OCI-M1 (cell line): ENCODE measurements around the gene IFIT3.

Source experiments
- DNase-seq: peaks from one replicate; lab custom pipeline; 2025; lab: John Stamatoyannopoulos, UW

IFIT3 gene

GRCh38 chr10:89360157-89360556 lies 32.4 kb downstream of the IFIT3 start:
- no peak for DNase-seq

- peak; percentile 73 for DNase-seq
Observed at GRCh38 chr10:89362929-89363328, 35.1 kb downstream of the IFIT3 start.

- DNase-seq = no peak
Observed at GRCh38 chr10:89363729-89364442, 36.1 kb downstream of the IFIT3 start.

GRCh38 chr10:89364531-89364930 lies 36.7 kb downstream of the IFIT3 start:
- DNase-seq = no peak

GRCh38 chr10:89367529-89367928 lies 39.7 kb downstream of the IFIT3 start:
- DNase-seq = no peak

- no peak for DNase-seq
Observed at GRCh38 chr10:89368129-89368528, 40.3 kb downstream of the IFIT3 start.

- peak; percentile 79 for DNase-seq
Observed at GRCh38 chr10:89369156-89370105, 41.6 kb downstream of the IFIT3 start.

- DNase-seq = peak; percentile 73
Observed at GRCh38 chr10:89371079-89371478, 43.3 kb downstream of the IFIT3 start.

GRCh38 chr10:89371987-89372386 lies 44.2 kb downstream of the IFIT3 start:
- DNase-seq = peak; percentile 55

GRCh38 chr10:89373916-89374711 lies 46.3 kb downstream of the IFIT3 start:
- DNase-seq = peak; percentile 84

GRCh38 chr10:89374713-89375141 lies 46.9 kb downstream of the IFIT3 start:
- DNase-seq = peak; percentile 68

- DNase-seq = no peak
Observed at GRCh38 chr10:89377705-89378637, 50.2 kb downstream of the IFIT3 start, which contains the start of gene IFIT1B. Gene IFIT1B (plus strand): TSS chr10:89378056. CDS start chr10:89378136, 80 bp downstream.

- DNase-seq = no peak
Observed at GRCh38 chr10:89379103-89379502, 51.3 kb downstream of the IFIT3 start.

GRCh38 chr10:89382757-89383156 lies 55.0 kb downstream of the IFIT3 start:
- DNase-seq = no peak

GRCh38 chr10:89384474-89385340 lies 56.9 kb downstream of the IFIT3 start:
- DNase-seq = peak; percentile 79

- DNase-seq = no peak
Observed at GRCh38 chr10:89388806-89389205, 61.0 kb downstream of the IFIT3 start.

GRCh38 chr10:89389254-89389653 lies 61.5 kb downstream of the IFIT3 start:
- peak; percentile 78 for DNase-seq
